WTC11 (cell line): Measurements from ENCODE around the gene NHSL1. TPM values are rescaled to one million over a fixed set of nuclear protein-coding genes. Genes with fewer than 3 reads are reported as not detected.
A peak's percentile ranks its signal among the peaks of the same experiment; 100 is the strongest.

Source experiments
- ATAC-seq: fragments of 200-7000 bp; cut with Tn5 transposase; 2 replicates; pipeline ENCODE4 v1.10.0; 2021; ENCODE audit warnings: mild to moderate bottlenecking, moderate library complexity
- CTCF ChIA-PET: fragments of 300-600 bp; sonication (Branson Sonifier 250); formaldehyde crosslinking; loops from one replicate; lab custom pipeline; 2021; ENCODE audit warnings: antibody characterized with exemption; lab: Charles Lee
- POLR2A ChIA-PET: fragments of 350-600 bp; sonication (Branson Sonifier 250); formaldehyde crosslinking; loops from one replicate; lab custom pipeline; 2021; ENCODE audit warnings: antibody characterized with exemption; lab: Charles Lee
- DNase-seq: peaks from one replicate; pipeline ENCODE4 v3.0.0; 2021; ENCODE audit warnings: low spot score
- H3K27ac Mint-ChIP-seq: 2 replicates; pipeline ENCODE4 v1.8.0; 2021; ENCODE audit warnings: mixed read lengths
- H3K27me3 Mint-ChIP-seq: 2 replicates; pipeline ENCODE4 v1.8.0; 2021; ENCODE audit warnings: low read depth, mild to moderate bottlenecking, moderate library complexity, mixed read lengths
- H3K36me3 Mint-ChIP-seq: 2 replicates; pipeline ENCODE4 v1.8.0; 2021; ENCODE audit warnings: mixed read lengths
- H3K4me1 Mint-ChIP-seq: 2 replicates; pipeline ENCODE4 v1.8.0; 2022; ENCODE audit warnings: mixed read lengths
- H3K4me3 Mint-ChIP-seq: 2 replicates; pipeline ENCODE4 v1.8.0; 2021; ENCODE audit warnings: mild to moderate bottlenecking, moderate library complexity, mixed read lengths
- H3K9me3 Mint-ChIP-seq: 2 replicates; pipeline ENCODE4 v1.8.0; 2021; ENCODE audit warnings: mixed read lengths
- ARID4B ChIP-seq: sonication (generic); formaldehyde crosslinking; IDR thresholded peaks from 2 replicates; pipeline ENCODE4 v1.8.0; 2023; ENCODE audit warnings: missing genetic modification reagents, mild to moderate bottlenecking, borderline replicate concordance
- ATF2 ChIP-seq: sonication (generic); formaldehyde crosslinking; IDR thresholded peaks from 2 replicates; pipeline ENCODE4 v1.8.1; 2022; ENCODE audit warnings: low read depth, missing genetic modification reagents, borderline replicate concordance
- CDX4 ChIP-seq: fragments of 250-450 bp; sonication (Bioruptor Pico); IDR thresholded peaks from 2 replicates; pipeline ENCODE4 v1.9.0; 2021; ENCODE audit warnings: moderate library complexity, mild to moderate bottlenecking, inconsistent platforms, borderline replicate concordance
- CREB1 ChIP-seq: sonication (generic); formaldehyde crosslinking; IDR thresholded peaks from 2 replicates; pipeline ENCODE4 v1.8.0; 2023; ENCODE audit warnings: mild to moderate bottlenecking, missing genetic modification reagents
- CTCF ChIP-seq: fragments of 200-600 bp; IDR thresholded peaks from 2 replicates; pipeline ENCODE4 v1.8.0; 2022; ENCODE audit warnings: antibody characterized with exemption
- E2F1 ChIP-seq: sonication (generic); formaldehyde crosslinking; IDR thresholded peaks from 2 replicates; pipeline ENCODE4 v1.8.0; 2022; ENCODE audit warnings: mild to moderate bottlenecking, missing genetic modification reagents
- EMX1 ChIP-seq: fragments of 250-450 bp; sonication (Bioruptor Pico); IDR thresholded peaks from 2 replicates; pipeline ENCODE4 v1.8.0; 2021; ENCODE audit warnings: mild to moderate bottlenecking
- FOXK1 ChIP-seq: sonication (generic); formaldehyde crosslinking; IDR thresholded peaks from 2 replicates; pipeline ENCODE4 v1.8.0; 2022; ENCODE audit warnings: mild to moderate bottlenecking, moderate library complexity, missing genetic modification reagents
- GTF2I ChIP-seq: fragments of 250-450 bp; sonication (Bioruptor Pico); conservative IDR thresholded peaks from 2 replicates; pipeline ENCODE4 v1.4.0; 2021; ENCODE audit warnings: mild to moderate bottlenecking
- IRF2 ChIP-seq: sonication (generic); formaldehyde crosslinking; IDR thresholded peaks from 2 replicates; pipeline ENCODE4 v1.8.0; 2022; ENCODE audit warnings: low read depth, missing genetic modification reagents, borderline replicate concordance
- MXD4 ChIP-seq: fragments of 250-450 bp; sonication (Bioruptor Pico); IDR thresholded peaks from 2 replicates; pipeline ENCODE4 v1.8.0; 2021; ENCODE audit warnings: mild to moderate bottlenecking, moderate library complexity, borderline replicate concordance
- MYBL2 ChIP-seq: sonication (generic); formaldehyde crosslinking; IDR thresholded peaks from 2 replicates; pipeline ENCODE4 v1.8.1; 2023; ENCODE audit warnings: mild to moderate bottlenecking, moderate library complexity, missing genetic modification reagents
- NFE2L1 ChIP-seq: sonication (generic); formaldehyde crosslinking; IDR thresholded peaks from 2 replicates; pipeline ENCODE4 v1.8.1; 2023; ENCODE audit warnings: missing genetic modification reagents
- SMAD4 ChIP-seq: sonication (generic); formaldehyde crosslinking; IDR thresholded peaks from 2 replicates; pipeline ENCODE4 v1.8.0; 2022; ENCODE audit warnings: mild to moderate bottlenecking, missing genetic modification reagents
- USF1 ChIP-seq: sonication (generic); formaldehyde crosslinking; IDR thresholded peaks from 2 replicates; pipeline ENCODE4 v1.8.0; 2022; ENCODE audit warnings: mild to moderate bottlenecking, missing genetic modification reagents
- USF2 ChIP-seq: sonication (generic); formaldehyde crosslinking; IDR thresholded peaks from 2 replicates; pipeline ENCODE4 v1.8.1; 2023; ENCODE audit warnings: mild to moderate bottlenecking, missing genetic modification reagents, moderate library complexity
- ZNF416 ChIP-seq: fragments of 250-450 bp; sonication (Bioruptor Pico); IDR thresholded peaks from 2 replicates; pipeline ENCODE4 v1.9.0; 2021; ENCODE audit warnings: mild to moderate bottlenecking, inconsistent platforms
- ZNF512 ChIP-seq: sonication (generic); formaldehyde crosslinking; IDR thresholded peaks from 2 replicates; pipeline ENCODE4 v1.8.1; 2022; ENCODE audit warnings: missing genetic modification reagents, borderline replicate concordance
- ZNF671 ChIP-seq: fragments of 250-450 bp; sonication (Bioruptor Pico); IDR thresholded peaks from 2 replicates; pipeline ENCODE4 v1.8.0; 2021; ENCODE audit warnings: mild to moderate bottlenecking
- total RNA-seq: library from RNA; stranded (reverse); gene quantifications from 3 replicates; pipeline ENCODE4 v1.2.3, GENCODE V29; 2021

NHSL1 gene
- total RNA-seq, 1 experiment from 2014 or later = 31.1 TPM

GRCh38 chr6:138431256-138432062, 67.8 kb downstream of the NHSL1 start:
- CTCF ChIA-PET = interaction anchor here (0.9 to 2.7 kb wide), 5 partner anchors 11 to 87 kb away, joined by 3 to 29 read pairs (median 3); no protein-coding TSS in a partner anchor
- H3K4me1 Mint-ChIP-seq = peaks cover 9% of the 10 kb centered on the region; the same call in 1 of the 2 replicates
- TF ChIP-seq MYBL2 (CRISPR knock-in tag) (no peak), EMX1 (CRISPR knock-in tag) (no peak), MXD4 (no peak), GTF2I (no peak)
- DNase-seq (no peak), ATAC-seq (peak; percentile 42; the same call in 1 of the 2 replicates)
- H3K9me3 Mint-ChIP-seq = no peaks in the 10 kb centered on the region
- POLR2A ChIA-PET = no interaction called here
- no peak overlapping the region for H3K4me3 Mint-ChIP-seq
- H3K27ac Mint-ChIP-seq = peak overlapping the region; percentile 52; the same call in 1 of the 2 replicates
- no peaks in the 10 kb centered on the region for H3K27me3 Mint-ChIP-seq
- peaks cover 11% of the 10 kb centered on the region for H3K36me3 Mint-ChIP-seq

GRCh38 chr6:138430361-138431145, 68.7 kb downstream of the NHSL1 start:
- Mint-ChIP-seq H3K36me3 (peaks cover 11% of the 10 kb centered on the region), H3K27me3 (no peaks in the 10 kb centered on the region), H3K27ac (no peak overlapping the region), H3K9me3 (no peaks in the 10 kb centered on the region), H3K4me1 (peaks cover 9% of the 10 kb centered on the region; the same call in 1 of the 2 replicates), H3K4me3 (no peak overlapping the region)
- CTCF ChIA-PET = interaction anchor here (1.0 to 2.7 kb wide), 6 partner anchors 12 to 163 kb away, joined by 3 to 29 read pairs (median 4); no protein-coding TSS in a partner anchor
- ATAC-seq = no peak
- DNase-seq = no peak
- POLR2A ChIA-PET = interaction anchor here (0.8 kb wide), 1 partner anchor 16 kb away, joined by 3 read pairs; no protein-coding TSS in a partner anchor
- no peak for TF ChIP-seq CTCF
- no peak for TF ChIP-seq CDX4 (CRISPR knock-in tag)
- TF ChIP-seq ZNF671 (CRISPR knock-in tag) = no peak
- TF ChIP-seq ZNF416 (CRISPR knock-in tag) = no peak
- no peak for TF ChIP-seq ARID4B (CRISPR knock-in tag)
- TF ChIP-seq NFE2L1 (CRISPR knock-in tag) = no peak
- TF ChIP-seq IRF2 (CRISPR knock-in tag) = no peak
- no peak for TF ChIP-seq SMAD4
- TF ChIP-seq USF2 (CRISPR knock-in tag) = no peak
- TF ChIP-seq FOXK1 = no peak
- no peak for TF ChIP-seq E2F1 (CRISPR knock-in tag)
- no peak for TF ChIP-seq ATF2 (CRISPR knock-in tag)
- no peak for TF ChIP-seq CREB1 (CRISPR knock-in tag)
- TF ChIP-seq USF1 (CRISPR knock-in tag) = no peak
- no peak for TF ChIP-seq ZNF512
